DOHH2 (cell line): ENCODE measurements around the gene TMEM235.
"Not testable (repeated sequence)": the region's sequence is repeated elsewhere in the genome, so short reads cannot be mapped to it uniquely, and the experiment has no call there.

Experiments used
- H3F3A ChIP-seq: fragments of 200-600 bp; sonication (generic), shearing (Covaris generic); 2 replicates; pipeline ENCODE4 v1.6.0; 2016; ENCODE audit warnings: antibody characterized with exemption, mild to moderate bottlenecking; ENCODE audit not compliant: control insufficient read depth, insufficient read depth
- H3K27ac ChIP-seq: fragments of 200-600 bp; sonication (generic); 2 replicates; pipeline ENCODE4 v1.5.1; 2014; ENCODE audit warnings: low read depth, mild to moderate bottlenecking, low read length, moderate library complexity
- H3K27me3 ChIP-seq: fragments of 200-600 bp; sonication (generic); 2 replicates; pipeline ENCODE4 v1.6.1; 2014; ENCODE audit warnings: mild to moderate bottlenecking, low read length, mixed read lengths; ENCODE audit not compliant: control insufficient read depth
- H3K36me3 ChIP-seq: fragments of 200-600 bp; sonication (generic); 2 replicates; pipeline ENCODE4 v1.6.1; 2014; ENCODE audit warnings: mild to moderate bottlenecking, low read length, moderate library complexity, mixed read lengths; ENCODE audit not compliant: control insufficient read depth
- H3K4me1 ChIP-seq: fragments of 200-600 bp; sonication (generic); 2 replicates; pipeline ENCODE4 v1.6.1; 2014; ENCODE audit warnings: mild to moderate bottlenecking, low read length, mixed read lengths; ENCODE audit not compliant: control insufficient read depth
- H3K4me2 ChIP-seq: fragments of 200-600 bp; sonication (generic); 2 replicates; pipeline ENCODE4 v1.6.0; 2014; ENCODE audit warnings: mild to moderate bottlenecking, low read length, moderate library complexity
- H3K4me3 ChIP-seq: fragments of 200-600 bp; sonication (generic); 2 replicates; pipeline ENCODE4 v1.5.1; 2014; ENCODE audit warnings: mild to moderate bottlenecking, low read length, mixed read lengths
- H3K79me2 ChIP-seq: fragments of 200-600 bp; sonication (generic); 2 replicates; pipeline ENCODE4 v1.6.1; 2014; ENCODE audit warnings: mild to moderate bottlenecking, low read length, mixed read lengths; ENCODE audit not compliant: control insufficient read depth
- H3K9me2 ChIP-seq: fragments of 200-600 bp; sonication (generic); replicated peaks from 2 replicates; pipeline ENCODE4 v1.6.1; 2014; ENCODE audit warnings: mild to moderate bottlenecking, low read length, mixed read lengths; ENCODE audit not compliant: control insufficient read depth
- H3K9me3 ChIP-seq: fragments of 200-600 bp; sonication (generic); 2 replicates; pipeline ENCODE4 v1.6.1; 2014; ENCODE audit warnings: antibody characterized with exemption, low read length, mixed read lengths; ENCODE audit not compliant: control insufficient read depth, insufficient read depth
- H4K20me1 ChIP-seq: fragments of 200-600 bp; sonication (generic); 2 replicates; pipeline ENCODE4 v1.6.0; 2014; ENCODE audit warnings: low read depth, mild to moderate bottlenecking, antibody characterized with exemption, low read length, moderate library complexity; ENCODE audit not compliant: control insufficient read depth, insufficient read depth
- CTCF ChIP-seq: fragments of 200-600 bp; sonication (generic); IDR thresholded peaks from one replicate; pipeline ENCODE4 v1.5.1; 2014; ENCODE audit warnings: antibody characterized with exemption, mild to moderate bottlenecking, low read depth, low read length; ENCODE audit not compliant: poor library complexity, severe bottlenecking
- EZH2phosphoT487 ChIP-seq: fragments of 200-600 bp; sonication (generic); IDR thresholded peaks from 2 replicates; pipeline ENCODE4 v1.6.1; 2017; ENCODE audit warnings: borderline replicate concordance, mild to moderate bottlenecking, antibody characterized with exemption, low read length, moderate library complexity, mixed read lengths

TMEM235 gene

GRCh38 chr17:78252111-78252634 is 20.7 kb downstream of the TMEM235 start:
- no peak for TF ChIP-seq CTCF
- no peak for TF ChIP-seq EZH2phosphoT487
- no peaks in the 10 kb centered on the region for H3K9me2 ChIP-seq
- H3K79me2 ChIP-seq: no peaks in the 10 kb centered on the region
- no peaks in the 10 kb centered on the region for H3K36me3 ChIP-seq
- H3F3A ChIP-seq: peaks cover 18% of the 10 kb centered on the region
- H4K20me1 ChIP-seq: no peaks in the 10 kb centered on the region
- H3K9me3 ChIP-seq: no peaks in the 10 kb centered on the region
- peak overlapping the region; percentile 92 for H3K4me2 ChIP-seq
- peak overlapping the region; percentile 64 for H3K4me3 ChIP-seq
- no peaks in the 10 kb centered on the region for H3K27me3 ChIP-seq
- peaks cover 57% of the 10 kb centered on the region for H3K4me1 ChIP-seq
- peak overlapping the region; percentile 91 for H3K27ac ChIP-seq

- Histone ChIP-seq H3K27ac (peak overlapping the region; percentile 91), H3F3A (peaks cover 18% of the 10 kb centered on the region), H3K4me3 (peak overlapping the region; percentile 64), H3K27me3 (no peaks in the 10 kb centered on the region), H3K9me2 (no peaks in the 10 kb centered on the region), H3K79me2 (no peaks in the 10 kb centered on the region), H3K9me3 (no peaks in the 10 kb centered on the region), H4K20me1 (no peaks in the 10 kb centered on the region), H3K4me2 (peak overlapping the region; percentile 92), H3K4me1 (peaks cover 65% of the 10 kb centered on the region), H3K36me3 (no peaks in the 10 kb centered on the region)
- no peak for TF ChIP-seq EZH2phosphoT487
- TF ChIP-seq CTCF: peak; percentile 31
Observed at GRCh38 chr17:78252701-78253635, 21.5 kb downstream of the TMEM235 start.

- Histone ChIP-seq H3K4me2 (peak overlapping the region; percentile 91), H3K4me3 (peak overlapping the region; percentile 94), H3K27ac (peak overlapping the region; percentile 91), H3K4me1 (peaks cover 71% of the 10 kb centered on the region), H3F3A (peaks cover 18% of the 10 kb centered on the region)
- H3K79me2 ChIP-seq, H3K36me3 ChIP-seq, H4K20me1 ChIP-seq, H3K9me3 ChIP-seq, H3K9me2 ChIP-seq, H3K27me3 ChIP-seq: not testable (repeated sequence)
Observed at GRCh38 chr17:78253636-78253945, 22.2 kb downstream of the TMEM235 start.
